Erythroblast (primary cell): ENCODE data around the gene CNGB1.

ENCODE experiments used
- GATA1 ChIP-seq: IDR thresholded peaks from 2 replicates; pipeline ENCODE4 v1.6.1; 2011; ENCODE audit warnings: low read depth, mild to moderate bottlenecking, control low read depth, low read length, moderate library complexity
- POLR2A ChIP-seq: IDR thresholded peaks from 2 replicates; pipeline ENCODE4 v1.6.1; 2011; ENCODE audit warnings: mild to moderate bottlenecking, low read length

GRCh38 chr16:57950382-57950781 is 20.5 kb downstream of the CNGB1 start:
- TF ChIP-seq GATA1 (no peak), POLR2A (no peak)
